ENCODE results near the gene FAM228A.

Gene FAM228A

DNA sequence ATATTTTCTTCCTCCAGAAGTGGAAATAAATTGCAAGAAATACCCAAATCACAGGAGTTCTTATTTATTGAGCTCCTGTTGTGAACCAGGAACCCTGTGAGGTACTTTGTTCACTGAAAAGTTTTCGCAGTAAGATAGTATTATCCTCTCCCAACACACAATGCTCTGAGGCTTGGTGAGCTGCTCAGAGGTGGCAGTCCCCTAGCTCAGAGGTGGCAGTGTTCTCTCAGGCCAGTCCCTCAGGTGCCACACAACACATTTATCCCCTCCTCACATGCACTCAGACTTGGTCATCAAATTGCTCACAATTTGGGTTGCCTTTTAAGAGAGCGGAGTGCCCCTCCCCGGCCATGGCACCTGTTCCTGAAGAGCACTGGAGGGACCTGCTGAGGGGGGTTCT, 25.9 kb downstream of the FAM228A start:
- TF ChIP-seq CTCF (IDR thresholded peaks at IDR 0.05; ENCODE audit: low read depth, low read length): no peak
- no peak overlapping the region for H3K4me3 ChIP-seq (ENCODE audit: low read depth, low read length)
- no peak for DNase-seq (ENCODE audit: low read depth, low spot score)
- in situ Hi-C loops (cut with HindIII; ENCODE audit: low sequenced_read_pairs): no loop called here

- TF ChIP-seq CTCF (IDR thresholded peaks at IDR 0.05; ENCODE audit: low read depth, low read length): no peak
- in situ Hi-C loops (cut with HindIII; ENCODE audit: low sequenced_read_pairs): no loop called here
- H3K4me3 ChIP-seq (ENCODE audit: low read depth, low read length): no peak overlapping the region
- no peak for DNase-seq (ENCODE audit: low read depth, low spot score)
Observed at GRCh38 chr2:24203029-24203786, 28.4 kb downstream of the FAM228A start.

DNA sequence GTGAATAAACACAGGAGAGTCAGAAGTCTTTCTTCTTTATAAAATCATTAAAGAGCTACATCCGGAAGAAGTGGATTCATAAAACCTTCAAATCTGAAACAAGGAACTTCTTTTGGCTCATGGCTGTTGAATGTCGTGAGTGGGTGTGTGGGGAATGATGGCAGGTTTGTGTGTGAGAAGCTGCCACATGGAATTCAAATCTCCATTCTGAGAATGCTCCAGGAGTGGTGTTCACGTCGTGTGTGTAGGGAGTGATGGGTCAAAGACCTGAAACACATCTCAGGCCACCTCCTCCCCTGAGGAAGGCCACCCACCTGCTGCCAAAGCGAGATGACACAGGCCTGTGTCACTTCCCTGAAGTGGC, 28.9 kb downstream of the FAM228A start:
- DNase-seq (ENCODE audit: low read depth, low spot score): no peak
- no peak for TF ChIP-seq CTCF (IDR thresholded peaks at IDR 0.05; ENCODE audit: low read depth, low read length)
- in situ Hi-C loops (cut with HindIII; ENCODE audit: low sequenced_read_pairs): no loop called here
- no peak overlapping the region for H3K4me3 ChIP-seq (ENCODE audit: low read depth, low read length)

DNA sequence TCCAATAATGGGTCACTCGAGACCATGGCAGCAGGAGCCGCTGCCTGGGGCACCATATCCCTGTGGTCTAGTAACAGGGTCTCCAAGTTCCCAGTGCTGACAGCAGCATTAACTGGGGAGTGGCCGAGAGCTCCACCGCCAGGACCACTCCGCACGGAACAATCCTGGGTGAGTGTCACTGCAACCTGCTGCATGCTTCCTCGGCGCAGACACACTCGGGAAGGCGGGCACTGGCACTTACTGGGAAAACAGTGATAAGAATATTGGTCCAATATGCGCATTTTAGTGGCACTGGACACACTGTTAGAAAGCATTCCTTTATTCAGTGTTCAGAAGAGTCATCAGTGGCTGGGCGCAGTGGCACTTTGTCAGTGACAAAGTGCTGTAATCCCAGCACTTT, 29.7 kb downstream of the FAM228A start:
- no peak for DNase-seq (ENCODE audit: low read depth, low spot score)
- in situ Hi-C loops (cut with HindIII; ENCODE audit: low sequenced_read_pairs): no loop called here

GRCh38 chr2:24205131-24205530, 30.3 kb downstream of the FAM228A start:
- in situ Hi-C loops (cut with HindIII; ENCODE audit: low sequenced_read_pairs): no loop called here
- no peak for TF ChIP-seq CTCF (IDR thresholded peaks at IDR 0.05; ENCODE audit: low read depth, low read length)
- H3K4me3 ChIP-seq (ENCODE audit: low read depth, low read length): no peak overlapping the region
- DNase-seq (ENCODE audit: low read depth, low spot score): no peak

More for the DNA sequence above, 29.7 kb downstream of the FAM228A start:
- no peak overlapping the region for H3K4me3 ChIP-seq (ENCODE audit: low read depth, low read length)
- TF ChIP-seq CTCF (IDR thresholded peaks at IDR 0.05; ENCODE audit: low read depth, low read length): no peak

- DNase-seq (ENCODE audit: low read depth, low spot score): no peak
- in situ Hi-C loops (cut with HindIII; ENCODE audit: low sequenced_read_pairs): no loop called here
- no peak overlapping the region for H3K4me3 ChIP-seq (ENCODE audit: low read depth, low read length)
- no peak for TF ChIP-seq CTCF (IDR thresholded peaks at IDR 0.05; ENCODE audit: low read depth, low read length)
Observed at GRCh38 chr2:24206242-24206641, 31.4 kb downstream of the FAM228A start.

Data from astrocyte of the spinal cord (primary cell).